ENCODE data around the gene GKAP1.
"Not testable (repeated sequence)": the region's sequence is repeated elsewhere in the genome, so short reads cannot be mapped to it uniquely, and the experiment has no call there.

- not testable (repeated sequence) for TF ChIP-seq CTCF, POLR2A (IDR thresholded peaks at IDR 0.05)
Measured at GRCh38 chr9:83830426-83831071, 13.0 kb upstream of the GKAP1 start.
